HepG2 (cell line): Measurements from ENCODE around the gene TMEM218. TPM values are rescaled to one million over a fixed set of nuclear protein-coding genes. Genes with fewer than 3 reads are reported as not detected.

Experiments
- ATAC-seq: fragments of 200-7000 bp; cut with Tn5 transposase; 3 replicates; pipeline ENCODE4 v1.9.1; 2020; ENCODE audit warnings: mild to moderate bottlenecking, moderate library complexity
- BruUV-seq: library from RNA; stranded (reverse); fragments of 400-500 nt; replicated peaks from 2 replicates; lab custom pipeline; 2021; lab: Mats Ljungman, UMichigan
- CTCF ChIA-PET: fragments of 300-600 bp; formaldehyde crosslinking; extraction: SDS; loops from one replicate; lab custom pipeline; 2021; ENCODE audit warnings: low total read pairs, inconsistent platforms, low intra/inter-chr PET ratio; lab: Yijun Ruan, JAX
- POLR2A ChIA-PET: fragments of 350-600 bp; sonication (Branson Sonifier 250); formaldehyde crosslinking; loops from one replicate; lab custom pipeline; 2020; ENCODE audit warnings: antibody characterized with exemption, inconsistent platforms; lab: Yijun Ruan, JAX
- DNase-seq: peaks from one replicate; pipeline ENCODE4 v3.0.0-alpha.2; 2015; ENCODE audit warnings: low spot score
- FAIRE-seq: peaks from 3 replicates; lab custom pipeline; 2011; peaks lifted over from hg19 to GRCh38; lab: Jason Lieb, UNC
- H2AFZ ChIP-seq: one replicate; pipeline ENCODE4 v1.6.1; 2011; ENCODE audit warnings: low read length, inconsistent platforms
- H3K27ac ChIP-seq: fragments of 300-600 bp; 3 replicates; pipeline ENCODE4 v1.8.0; 2011; ENCODE audit warnings: mixed run types, mild to moderate bottlenecking, mixed read lengths, low read length, inconsistent platforms; ENCODE audit not compliant: insufficient read depth; ENCODE audit errors: extremely low read length
- H3K27me3 ChIP-seq, 2 experiments: fragments of 200-600 bp in 1 of 2; 2 replicates in 1 of 2; 3 replicates in 1 of 2; pipeline versions ENCODE4 v1.6.0 to v1.8.0; 2011; ENCODE audit warnings: low read length in 2 of 2, mild to moderate bottlenecking in 2 of 2, moderate library complexity in 2 of 2, inconsistent platforms in 1 of 2; ENCODE audit not compliant: insufficient read depth in 2 of 2, control insufficient read depth in 1 of 2
- H3K36me3 ChIP-seq, 2 experiments: fragments of 200-600 bp in 1 of 2; replicated peaks in 1 of 2; 2 replicates in 1 of 2; 3 replicates in 1 of 2; pipeline versions ENCODE4 v1.5.1 to v1.8.0; 2011; ENCODE audit warnings: low read length in 2 of 2, inconsistent platforms in 1 of 2; ENCODE audit not compliant: insufficient read depth in 2 of 2, control insufficient read depth in 1 of 2
- H3K4me1 ChIP-seq: 2 replicates; pipeline ENCODE4 v1.5.1; 2012; ENCODE audit warnings: low read length, inconsistent platforms; ENCODE audit not compliant: insufficient read depth
- H3K4me2 ChIP-seq: 2 replicates; pipeline ENCODE4 v1.6.0; 2011; ENCODE audit warnings: low read depth, low read length, inconsistent platforms
- H3K4me3 ChIP-seq, 3 experiments: fragments of 200-600 bp in 1 of 3; sonication (generic), shearing (Covaris generic) in 1 of 3; replicated peaks in 1 of 3; 2 replicates each; pipeline ENCODE4 v1.5.1; 2011 to 2016; ENCODE audit warnings: low read length in 3 of 3, inconsistent platforms in 2 of 3, low read depth in 2 of 3, mild to moderate bottlenecking in 2 of 3, control low read depth in 1 of 3, mixed read lengths in 1 of 3; ENCODE audit not compliant: insufficient read depth in 1 of 3
- H3K79me2 ChIP-seq: one replicate; pipeline ENCODE4 v1.6.1; 2011; ENCODE audit warnings: low read length, inconsistent platforms; ENCODE audit not compliant: insufficient read depth
- H3K9ac ChIP-seq: 2 replicates; pipeline ENCODE4 v1.6.0; 2011; ENCODE audit warnings: mild to moderate bottlenecking, low read depth, low read length, inconsistent platforms; ENCODE audit not compliant: insufficient read depth
- H3K9me3 ChIP-seq: 2 replicates; pipeline ENCODE4 v1.5.1; 2012; ENCODE audit warnings: mild to moderate bottlenecking, low read length
- H4K20me1 ChIP-seq: 2 replicates; pipeline ENCODE4 v1.6.0; 2011; ENCODE audit warnings: inconsistent platforms, mild to moderate bottlenecking, low read length, moderate library complexity; ENCODE audit not compliant: insufficient read depth
- FOXC1 ChIP-seq: sonication (generic); formaldehyde crosslinking; IDR thresholded peaks from 2 replicates; pipeline ENCODE4 v1.8.0; 2022; ENCODE audit warnings: mild to moderate bottlenecking, missing genetic modification reagents, borderline replicate concordance
- HNF4G ChIP-seq, 2 experiments: sonication (generic) in 1 of 2; formaldehyde crosslinking in 1 of 2; IDR thresholded peaks; 2 replicates each; pipeline versions ENCODE4 v1.4.0 to v1.6.1; 2011 to 2020; ENCODE audit warnings: borderline replicate concordance in 2 of 2, low read depth in 2 of 2, mild to moderate bottlenecking in 2 of 2, low read length in 1 of 2, missing genetic modification reagents in 1 of 2, moderate library complexity in 1 of 2
- KAT7 ChIP-seq: IDR thresholded peaks from 2 replicates; pipeline ENCODE4 v1.6.1; 2018; ENCODE audit warnings: borderline replicate concordance, missing compliant biosample characterization
- MXD1 ChIP-seq: sonication (generic); formaldehyde crosslinking; IDR thresholded peaks from 2 replicates; pipeline ENCODE4 v1.4.0; 2020; ENCODE audit warnings: mild to moderate bottlenecking, missing genetic modification reagents
- RXRB ChIP-seq: IDR thresholded peaks from 2 replicates; pipeline ENCODE4 v1.6.1; 2016; ENCODE audit warnings: borderline replicate concordance, missing genetic modification reagents, missing compliant biosample characterization
- SP1 ChIP-seq, 2 experiments: fragments of 450-650 bp in 1 of 2; sonication (generic) in 1 of 2; formaldehyde crosslinking in 1 of 2; IDR thresholded peaks; 2 replicates each; pipeline versions ENCODE4 v1.4.0 to v1.6.1; 2016 to 2020; ENCODE audit warnings: missing genetic modification reagents in 1 of 2
- ZBED4 ChIP-seq: sonication (generic); formaldehyde crosslinking; IDR thresholded peaks from 2 replicates; pipeline ENCODE4 v1.4.0; 2020; ENCODE audit warnings: missing genetic modification reagents, borderline replicate concordance
- ZNF10 ChIP-seq: sonication (generic); formaldehyde crosslinking; IDR thresholded peaks from 2 replicates; pipeline ENCODE4 v1.4.0; 2020; ENCODE audit warnings: mild to moderate bottlenecking, low read depth, missing genetic modification reagents, borderline replicate concordance
- ZNF224 ChIP-seq: sonication (generic); formaldehyde crosslinking; IDR thresholded peaks from 2 replicates; pipeline ENCODE4 v1.5.0; 2020; ENCODE audit warnings: mild to moderate bottlenecking, missing genetic modification reagents
- ZNF740 ChIP-seq: sonication (generic); formaldehyde crosslinking; IDR thresholded peaks from 2 replicates; pipeline ENCODE4 v1.4.0; 2020; ENCODE audit warnings: missing genetic modification reagents
- WGBS: methylation state at CpG from one replicate; pipeline ENCODE4 v1.1.6; 2017; ENCODE audit warnings: low lambda C conversion rate; 5-methylcytosine and 5-hydroxymethylcytosine counted together
- in situ Hi-C: cut with HindIII; loops from 2 replicates; pipeline ENCODE4 v1.10.0; 2017; ENCODE audit warnings: low pct_unique_long_range_greater_than_20kb; ENCODE audit not compliant: extremely low pct_ligation_motif_present
- intact Hi-C: fragments of 100-400 bp; cut with micrococcal nuclease; formaldehyde crosslinking; loops from one replicate; pipeline ENCODE4 v1.10.0; 2022; ENCODE audit not compliant: unreplicated experiment
- polyA plus RNA-seq, 8 experiments: library from polyadenylated mRNA; depleted of rRNA in 3 of 8; stranded (reverse) in 7 of 8; unstranded in 1 of 8; fragments of >200 nt; fragmentation: Illumina TruSeq in 4 of 8; extraction: Trizol in 4 of 8; gene quantifications; 2 replicates each; pipeline versions ENCODE4 v1.2.1 to v1.2.3, GENCODE V29; 2011 to 2016; ENCODE audit warnings: low read depth in 4 of 8, missing spikeins in 1 of 8, mixed read lengths in 1 of 8; ENCODE audit not compliant: insufficient read depth in 1 of 8
- total RNA-seq, 5 experiments: library from RNA; depleted of rRNA; stranded (reverse); fragments of >200 nt; fragmentation: Illumina TruSeq; extraction: Trizol; gene quantifications; 2 replicates each; pipeline ENCODE4 v1.2.3, GENCODE V29; 2016; ENCODE audit warnings: low read depth in 1 of 5

Gene TMEM218
- total and polyA plus RNA-seq, 2 of the 13 experiments (the other 11 are each of a cell fraction or from before 2014, with no cell fraction given) = 11.8 to 14.0 TPM

GRCh38 chr11:125102510-125102909, 8.9 kb downstream of the TMEM218 start:
- ATAC-seq = no peak
- intact Hi-C loops = no loop called here
- no peak for FAIRE-seq
- Histone ChIP-seq H3K27ac (no peak overlapping the region), H3K36me3 (peaks cover 0 to 4% of the 10 kb centered on the region in 2 experiments; a peak in 2 of 5 replicates), H3K9me3 (no peaks in the 10 kb centered on the region)
- TF ChIP-seq ZNF740 (CRISPR knock-in tag) = no peak
- TF ChIP-seq SP1 (IDR thresholded peaks at IDR 0.05) = no peak
- no peak for TF ChIP-seq SP1 (CRISPR knock-in tag; IDR thresholded peaks at IDR 0.05)
- TF ChIP-seq RXRB = no peak
- no peak for TF ChIP-seq ZBED4
- no peak for TF ChIP-seq HNF4G (IDR thresholded peaks at IDR 0.05; ENCODE audit: borderline replicate concordance, low read depth, low read length)
- no peak for TF ChIP-seq HNF4G (CRISPR knock-in tag; IDR thresholded peaks at IDR 0.05; ENCODE audit: borderline replicate concordance, low read depth)
- no peak for TF ChIP-seq ZNF10 (CRISPR knock-in tag)
- no peak for TF ChIP-seq FOXC1 (CRISPR knock-in tag)
- TF ChIP-seq KAT7 (CRISPR knock-in tag) = no peak
- no peak for TF ChIP-seq MXD1 (CRISPR knock-in tag)
- no peak for TF ChIP-seq ZNF224 (CRISPR knock-in tag)
- TF ChIP-seq, all 625 proteins: peak for 0
- in situ Hi-C loops = no loop called here
- H4K20me1 ChIP-seq = no peaks in the 10 kb centered on the region
- H3K4me1 ChIP-seq = no peaks in the 10 kb centered on the region
- no peak overlapping the region for H3K4me3 ChIP-seq
- H3K79me2 ChIP-seq = no peaks in the 10 kb centered on the region
- ChIA-PET POLR2A (no interaction called here), CTCF (no interaction called here)
- no peak overlapping the region for H3K4me2 ChIP-seq
- H2AFZ ChIP-seq = no peak overlapping the region
- no peaks in the 10 kb centered on the region for H3K27me3 ChIP-seq
- no peak overlapping the region for H3K9ac ChIP-seq
- BruUV-seq = no TSS peak
- DNase-seq = no peak
- WGBS = 95% methylated on average over 7 of the region's 7 CpGs
